OCI-LY7 (cell line): Measurements from ENCODE around the gene TWSG1. TPM values are rescaled to one million over a fixed set of nuclear protein-coding genes. Genes with fewer than 3 reads are reported as not detected.

Experiments
- BruUV-seq: library from RNA; stranded (reverse); fragments of 400-500 nt; replicated peaks from 2 replicates; lab custom pipeline; 2021; lab: Mats Ljungman, UMichigan
- CTCF ChIA-PET: fragments of 300-600 bp; sonication (Branson Sonifier 250); formaldehyde crosslinking; loops from one replicate; lab custom pipeline; 2022; ENCODE audit warnings: antibody characterized with exemption; ENCODE audit not compliant: unreplicated experiment; lab: Charles Lee
- POLR2A ChIA-PET: fragments of 300-600 bp; sonication (Branson Sonifier 250); formaldehyde crosslinking; loops from one replicate; lab custom pipeline; 2022; ENCODE audit warnings: antibody characterized with exemption; lab: Charles Lee
- DNase-seq: peaks from one replicate; pipeline ENCODE4 v3.0.0-alpha.2; 2015; ENCODE audit warnings: low spot score
- H2AFZ ChIP-seq: fragments of 200-600 bp; sonication (generic), shearing (Covaris generic); 2 replicates; pipeline ENCODE4 v1.6.1; 2014; ENCODE audit warnings: mild to moderate bottlenecking, antibody characterized with exemption, low read length, moderate library complexity
- H3K27ac ChIP-seq: fragments of 200-600 bp; sonication (generic); 2 replicates; pipeline ENCODE4 v1.5.1; 2014; ENCODE audit warnings: mixed run types, low read depth, mild to moderate bottlenecking, moderate library complexity, low read length, inconsistent platforms; ENCODE audit not compliant: poor library complexity, severe bottlenecking
- H3K36me3 ChIP-seq: fragments of 200-600 bp; sonication (generic); 2 replicates; pipeline ENCODE4 v1.6.1; 2014; ENCODE audit warnings: mild to moderate bottlenecking, antibody characterized with exemption, low read length, moderate library complexity, mixed read lengths; ENCODE audit not compliant: insufficient read depth
- H3K4me1 ChIP-seq: fragments of 200-600 bp; sonication (generic); 2 replicates; pipeline ENCODE4 v1.5.1; 2014; ENCODE audit warnings: mild to moderate bottlenecking, low read length; ENCODE audit not compliant: insufficient read depth, poor library complexity, severe bottlenecking
- H3K4me2 ChIP-seq: fragments of 200-600 bp; sonication (generic); 2 replicates; pipeline ENCODE4 v1.6.1; 2014; ENCODE audit warnings: mild to moderate bottlenecking, low read length
- H3K4me3 ChIP-seq: fragments of 200-600 bp; sonication (generic); 2 replicates; pipeline ENCODE4 v1.5.1; 2014; ENCODE audit warnings: mild to moderate bottlenecking, low read depth, low read length; ENCODE audit not compliant: poor library complexity, severe bottlenecking
- H3K79me2 ChIP-seq: fragments of 200-600 bp; sonication (generic); 2 replicates; pipeline ENCODE4 v1.6.1; 2016; ENCODE audit warnings: low read depth, mild to moderate bottlenecking, low read length, moderate library complexity, mixed read lengths; ENCODE audit not compliant: insufficient read depth
- H3K9me2 ChIP-seq: fragments of 200-600 bp; sonication (generic); 2 replicates; pipeline ENCODE4 v1.6.1; 2016; ENCODE audit warnings: mild to moderate bottlenecking, low read length, mixed read lengths; ENCODE audit not compliant: insufficient read depth
- H3K9me3 ChIP-seq: fragments of 200-600 bp; sonication (generic); 2 replicates; pipeline ENCODE4 v1.6.1; 2014; ENCODE audit warnings: mild to moderate bottlenecking, mixed run types, low read length, mixed read lengths
- H4K20me1 ChIP-seq: fragments of 200-600 bp; sonication (generic); 2 replicates; pipeline ENCODE4 v1.6.1; 2014; ENCODE audit warnings: mild to moderate bottlenecking, antibody characterized with exemption, low read length, moderate library complexity, mixed read lengths; ENCODE audit not compliant: insufficient read depth
- EZH2phosphoT487 ChIP-seq: fragments of 200-600 bp; sonication (generic); IDR thresholded peaks from 2 replicates; pipeline ENCODE4 v1.6.1; 2018; ENCODE audit warnings: low read depth, borderline replicate concordance, mild to moderate bottlenecking, mixed run types, antibody characterized with exemption, low read length, moderate library complexity, mixed read lengths
- intact Hi-C: fragments of 100-400 bp; cut with micrococcal nuclease; formaldehyde crosslinking; loops from one replicate; pipeline ENCODE4 v1.10.0; 2022; ENCODE audit not compliant: unreplicated experiment
- total RNA-seq, 2 experiments: library from RNA; depleted of rRNA in 1 of 2; stranded (reverse); fragments of >200 nt in 1 of 2; shearing (Covaris generic) in 1 of 2; gene quantifications; 2 replicates each; pipeline ENCODE4 v1.2.3, GENCODE V29; 2014 to 2022
- TF ChIP-seq, protein P1 (sequence below): fragments of 200-600 bp; sonication (generic); conservative IDR thresholded peaks from 2 replicates; pipeline ENCODE4 v1.5.1; 2014; ENCODE audit warnings: mild to moderate bottlenecking, antibody characterized with exemption, low read length, moderate library complexity, mixed read lengths

The TWSG1 gene
- total RNA-seq, 2 experiments from 2014 or later, result 7.5 to 10.9 TPM

DNA sequence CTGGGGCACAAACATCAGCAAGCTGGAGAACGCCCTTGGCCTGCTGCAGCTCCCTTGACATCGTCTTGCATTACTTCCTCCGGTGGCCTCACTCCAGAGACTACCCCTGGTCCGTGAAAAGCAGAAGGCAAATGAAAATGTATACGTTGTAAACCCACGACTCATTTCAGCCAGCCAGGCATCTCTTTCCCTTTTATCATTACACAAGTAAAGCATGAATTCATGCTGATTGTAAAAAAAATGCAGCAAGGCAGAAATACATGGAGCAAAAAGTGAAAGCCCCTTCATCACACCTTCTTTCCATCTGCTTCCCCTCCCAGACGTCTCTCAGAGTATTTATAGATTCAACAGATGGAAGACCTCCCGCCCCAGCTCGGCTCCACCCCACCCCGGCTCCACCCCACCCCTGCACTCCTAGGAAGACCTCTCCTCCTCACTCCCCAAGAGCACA is 99.1 kb downstream of the TWSG1 start:
- DNase-seq, result no peak
- intact Hi-C loops, result no loop called here
- Histone ChIP-seq H3K36me3 (no peaks in the 10 kb centered on the region), H3K9me3 (no peaks in the 10 kb centered on the region), H3K79me2 (no peaks in the 10 kb centered on the region), H3K27ac (no peak overlapping the region), H3K4me2 (no peak overlapping the region), H3K9me2 (no peaks in the 10 kb centered on the region), H3K4me3 (no peak overlapping the region), H3K4me1 (no peaks in the 10 kb centered on the region), H4K20me1 (no peaks in the 10 kb centered on the region), H2AFZ (no peak overlapping the region)
- no peak for TF ChIP-seq EZH2phosphoT487
- TF ChIP-seq, protein P1, sequence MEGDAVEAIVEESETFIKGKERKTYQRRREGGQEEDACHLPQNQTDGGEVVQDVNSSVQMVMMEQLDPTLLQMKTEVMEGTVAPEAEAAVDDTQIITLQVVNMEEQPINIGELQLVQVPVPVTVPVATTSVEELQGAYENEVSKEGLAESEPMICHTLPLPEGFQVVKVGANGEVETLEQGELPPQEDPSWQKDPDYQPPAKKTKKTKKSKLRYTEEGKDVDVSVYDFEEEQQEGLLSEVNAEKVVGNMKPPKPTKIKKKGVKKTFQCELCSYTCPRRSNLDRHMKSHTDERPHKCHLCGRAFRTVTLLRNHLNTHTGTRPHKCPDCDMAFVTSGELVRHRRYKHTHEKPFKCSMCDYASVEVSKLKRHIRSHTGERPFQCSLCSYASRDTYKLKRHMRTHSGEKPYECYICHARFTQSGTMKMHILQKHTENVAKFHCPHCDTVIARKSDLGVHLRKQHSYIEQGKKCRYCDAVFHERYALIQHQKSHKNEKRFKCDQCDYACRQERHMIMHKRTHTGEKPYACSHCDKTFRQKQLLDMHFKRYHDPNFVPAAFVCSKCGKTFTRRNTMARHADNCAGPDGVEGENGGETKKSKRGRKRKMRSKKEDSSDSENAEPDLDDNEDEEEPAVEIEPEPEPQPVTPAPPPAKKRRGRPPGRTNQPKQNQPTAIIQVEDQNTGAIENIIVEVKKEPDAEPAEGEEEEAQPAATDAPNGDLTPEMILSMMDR, result no peak
- CTCF ChIA-PET, result no interaction called here
- POLR2A ChIA-PET, result no interaction called here
- BruUV-seq, result no TSS peak

DNA sequence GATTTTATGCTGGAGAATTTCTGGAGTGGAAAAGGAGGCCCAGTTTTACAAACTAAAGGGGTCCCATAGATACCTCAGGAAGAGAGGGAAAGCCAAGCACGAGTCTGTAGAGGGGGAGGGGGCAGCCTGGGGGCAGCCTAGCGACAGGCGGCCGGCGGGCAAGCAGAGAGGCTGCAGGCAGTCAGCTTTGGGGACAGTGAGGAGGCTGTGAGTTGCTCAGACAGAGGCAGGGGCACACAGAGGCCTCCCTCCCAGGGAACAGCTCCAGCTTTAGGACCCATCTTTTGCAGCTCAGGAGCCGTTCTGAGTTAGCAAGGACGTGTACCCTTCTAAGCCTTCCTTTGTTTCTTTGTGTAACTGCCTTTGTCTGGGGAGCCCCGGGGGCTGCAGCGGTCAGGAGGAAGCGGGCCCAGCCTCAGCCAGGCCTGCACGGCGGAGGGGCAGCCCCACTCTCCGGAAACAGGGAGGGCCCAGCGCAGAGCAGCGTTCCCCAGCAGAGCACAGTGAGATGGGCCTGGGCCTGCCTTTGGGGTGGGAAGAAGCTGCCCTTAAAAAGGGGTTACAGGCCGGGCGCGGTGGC is 99.6 kb downstream of the TWSG1 start:
- ChIA-PET POLR2A (no interaction called here), CTCF (no interaction called here)
- DNase-seq, result no peak
- Histone ChIP-seq H3K9me3 (no peaks in the 10 kb centered on the region), H4K20me1 (no peaks in the 10 kb centered on the region), H2AFZ (no peak overlapping the region), H3K4me3 (no peak overlapping the region), H3K4me1 (no peaks in the 10 kb centered on the region), H3K36me3 (no peaks in the 10 kb centered on the region), H3K9me2 (no peaks in the 10 kb centered on the region), H3K27ac (no peak overlapping the region), H3K79me2 (no peaks in the 10 kb centered on the region), H3K4me2 (no peak overlapping the region)
- intact Hi-C loops, result no loop called here
- no TSS peak for BruUV-seq
- no peak for TF ChIP-seq EZH2phosphoT487
- TF ChIP-seq, protein P1, result no peak

DNA sequence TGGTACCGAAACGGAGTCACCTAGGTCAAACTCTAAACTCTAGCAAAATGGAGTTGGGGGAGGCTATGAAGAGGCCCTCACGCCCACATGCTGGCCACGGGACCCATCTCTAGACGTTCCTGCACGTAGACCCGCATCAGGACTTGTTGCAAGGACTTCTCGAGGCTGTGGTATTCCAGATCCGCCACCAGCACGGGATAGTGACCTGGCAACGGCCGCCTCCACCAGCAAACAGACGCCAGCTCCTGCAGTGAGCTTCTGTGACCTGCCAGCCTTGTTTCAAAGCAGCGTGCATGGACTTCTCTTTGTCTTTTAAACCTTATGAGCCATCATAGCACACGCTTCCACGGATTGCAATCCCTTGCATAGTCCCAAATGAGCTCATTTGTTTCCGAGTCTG is 100.5 kb downstream of the TWSG1 start:
- no peak overlapping the region for H2AFZ ChIP-seq
- DNase-seq, result no peak
- TF ChIP-seq EZH2phosphoT487, result no peak
- TF ChIP-seq, protein P1, result no peak
- H4K20me1 ChIP-seq, result no peaks in the 10 kb centered on the region
- H3K79me2 ChIP-seq, result no peaks in the 10 kb centered on the region
- intact Hi-C loops, result no loop called here
- no TSS peak for BruUV-seq
- H3K4me3 ChIP-seq, result no peak overlapping the region
- H3K4me2 ChIP-seq, result no peak overlapping the region
- H3K4me1 ChIP-seq, result no peaks in the 10 kb centered on the region
- POLR2A ChIA-PET, result interaction anchor here (0.6 kb wide), 1 partner anchor 60 kb away, joined by 4 read pairs; no protein-coding TSS in a partner anchor
- no peaks in the 10 kb centered on the region for H3K9me3 ChIP-seq
- no peaks in the 10 kb centered on the region for H3K36me3 ChIP-seq
- H3K9me2 ChIP-seq, result no peaks in the 10 kb centered on the region
- no peak overlapping the region for H3K27ac ChIP-seq
- CTCF ChIA-PET, result no interaction called here
